Stimulated activated naive CD8-positive, alpha-beta T cell treated with anti-CD3 and anti-CD28 coated beads, Interleukin-15, amount 100 ng/mL, for 72 hours (primary cell): ENCODE data around the gene PLXND1.
A peak's percentile ranks its signal among the peaks of the same experiment; 100 is the strongest.
"Not testable (repeated sequence)": the region's sequence is repeated elsewhere in the genome, so short reads cannot be mapped to it uniquely, and the experiment has no call there.

Source experiments
- ATAC-seq: fragments of 150-1000 bp; cut with Tn5 transposase; 2 replicates; pipeline ENCODE4 v1.10.0; 2021; ENCODE audit warnings: mild to moderate bottlenecking, moderate library complexity
- DNase-seq, 2 donors: peaks; one replicate each; pipeline ENCODE4 v3.0.0; 2021 to 2022
- H3K27ac Mint-ChIP-seq, 2 donors: one replicate each; pipeline ENCODE4 v1.8.0; 2022; ENCODE audit warnings: mild to moderate bottlenecking in 2 of 2, mixed read lengths in 2 of 2, moderate library complexity in 2 of 2
- H3K27me3 Mint-ChIP-seq: one replicate; pipeline ENCODE4 v1.8.0; 2022; ENCODE audit warnings: mixed read lengths
- H3K4me1 Mint-ChIP-seq: one replicate; pipeline ENCODE4 v1.8.0; 2022; ENCODE audit warnings: mild to moderate bottlenecking, mixed read lengths
- H3K4me3 Mint-ChIP-seq, 2 donors: one replicate each; pipeline ENCODE4 v1.8.0; 2022; ENCODE audit warnings: mild to moderate bottlenecking in 2 of 2, mixed read lengths in 2 of 2, moderate library complexity in 1 of 2
- H3K9me3 Mint-ChIP-seq, 2 donors: one replicate each; pipeline ENCODE4 v1.8.0; 2022; ENCODE audit warnings: mixed read lengths in 2 of 2

The PLXND1 gene

DNA sequence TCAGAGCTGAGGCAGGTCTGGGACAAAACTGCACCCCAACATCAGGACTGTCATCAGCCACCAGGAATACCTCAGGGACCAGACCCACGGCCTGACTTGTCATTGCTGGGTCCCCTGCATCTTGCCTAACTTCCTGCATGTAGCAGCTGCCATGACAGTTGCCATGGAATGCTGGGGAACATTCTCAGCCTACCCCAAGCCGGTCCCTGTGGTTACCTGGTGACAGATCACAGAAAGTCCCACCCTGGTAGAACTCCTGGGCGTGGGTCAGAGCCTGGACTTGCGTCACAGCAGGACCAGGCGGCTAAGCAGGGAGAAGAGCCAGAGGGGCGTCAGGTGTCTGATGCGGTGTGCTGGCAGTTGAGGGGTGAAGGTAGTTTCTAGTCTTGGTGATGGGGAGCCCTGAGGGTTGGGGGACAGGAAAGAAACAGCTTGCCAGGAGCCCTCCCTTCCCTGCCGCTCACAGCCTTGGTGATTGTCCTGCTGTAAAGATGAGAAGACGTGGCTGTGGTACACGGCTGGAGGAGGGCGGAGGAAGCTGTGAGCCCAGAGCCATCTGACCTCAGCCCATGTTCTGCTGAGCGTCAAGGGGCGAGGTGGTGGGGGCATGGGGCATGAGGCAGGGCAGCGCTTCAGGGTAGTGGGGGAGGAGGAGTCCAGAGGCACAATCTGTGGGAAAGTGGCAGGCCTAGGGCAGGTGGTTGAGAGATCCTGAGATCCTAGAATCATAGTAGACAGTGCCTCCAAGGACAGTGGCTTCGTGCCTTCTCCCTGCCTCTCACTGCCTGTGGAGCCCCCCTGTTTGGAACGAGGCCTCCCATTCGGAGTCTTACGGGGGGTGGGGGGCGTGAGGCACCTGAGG lies 58.1 kb downstream of the PLXND1 start:
- H3K9me3 Mint-ChIP-seq: no peaks in the 10 kb centered on the region
- ATAC-seq: no peak
- peaks cover 10% of the 10 kb centered on the region for H3K27me3 Mint-ChIP-seq
- peaks cover 5% of the 10 kb centered on the region for H3K4me1 Mint-ChIP-seq
- no peak for DNase-seq
- H3K4me3 Mint-ChIP-seq: no peak overlapping the region
- H3K27ac Mint-ChIP-seq: no peak overlapping the region

DNA sequence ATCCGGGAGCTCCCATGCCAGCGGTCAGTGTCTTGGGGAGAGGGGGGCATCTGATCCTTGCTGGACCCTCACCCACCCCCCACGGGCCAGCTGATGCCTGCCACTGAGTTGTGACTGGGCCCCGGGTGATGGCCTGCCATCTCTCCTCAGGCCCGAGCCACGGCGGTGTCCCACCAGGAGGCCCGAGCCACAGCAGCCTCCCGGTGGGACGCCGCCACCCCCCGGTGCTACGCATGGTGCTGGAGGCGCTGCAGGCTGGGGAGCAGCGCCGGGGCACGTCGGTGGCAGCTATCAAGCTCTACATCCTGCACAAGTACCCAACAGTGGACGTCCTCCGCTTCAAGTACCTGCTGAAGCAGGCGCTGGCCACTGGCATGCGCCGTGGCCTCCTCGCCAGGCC lies 59.2 kb downstream of the PLXND1 start:
- ATAC-seq (peak; percentile 24), DNase-seq (no peak)
- no peaks in the 10 kb centered on the region for H3K4me1 Mint-ChIP-seq
- H3K27me3 Mint-ChIP-seq: no peaks in the 10 kb centered on the region
- no peaks in the 10 kb centered on the region for H3K9me3 Mint-ChIP-seq
- H3K27ac Mint-ChIP-seq: no peak overlapping the region
- H3K4me3 Mint-ChIP-seq: no peak overlapping the region

DNA sequence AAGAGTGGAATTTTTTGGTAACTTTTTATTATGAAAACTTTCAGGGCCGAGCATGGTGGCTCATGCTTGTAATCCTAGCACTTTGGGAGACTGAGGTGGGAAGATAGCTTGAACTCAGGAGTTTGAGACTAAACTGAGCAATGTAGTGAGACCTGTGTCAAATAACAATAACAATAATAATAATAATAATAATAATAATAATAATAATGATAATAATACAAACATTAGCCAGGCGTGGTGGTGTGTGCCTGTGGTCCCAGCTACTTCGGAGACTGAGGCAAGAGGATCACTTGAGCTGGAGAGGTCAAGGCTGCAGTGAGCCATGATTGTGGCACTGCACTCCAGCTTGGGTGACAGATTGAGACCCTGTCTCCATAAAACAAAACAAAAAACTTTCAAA lies 60.5 kb downstream of the PLXND1 start:
- H3K27me3 Mint-ChIP-seq, H3K4me1 Mint-ChIP-seq, ATAC-seq, H3K4me3 Mint-ChIP-seq, DNase-seq, H3K27ac Mint-ChIP-seq, H3K9me3 Mint-ChIP-seq: not testable (repeated sequence)

DNA sequence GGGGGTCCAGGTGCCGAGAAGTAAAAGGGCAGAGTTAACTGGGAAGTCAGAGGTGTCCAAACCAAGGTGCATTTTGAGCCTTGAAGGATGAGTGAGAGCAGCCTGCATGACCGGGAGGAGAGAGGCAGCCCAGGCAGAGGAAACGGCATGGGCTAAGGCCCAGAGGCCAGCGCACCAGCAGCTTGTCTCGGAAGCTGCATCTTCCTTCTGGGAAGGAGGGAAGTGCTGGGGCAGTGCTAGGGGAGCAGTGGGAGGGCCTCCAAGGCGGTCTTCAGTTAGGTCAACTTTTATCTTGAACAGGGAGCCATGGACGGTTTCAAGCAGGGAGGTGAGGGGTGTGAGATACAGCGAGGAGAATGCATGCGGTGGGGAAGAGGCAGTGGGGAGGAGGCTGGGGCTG lies 62.5 kb downstream of the PLXND1 start:
- H3K27ac Mint-ChIP-seq: peak overlapping the region in 1 of 2 donors; percentile 35
- H3K4me3 Mint-ChIP-seq: no peak overlapping the region
- no peaks in the 10 kb centered on the region for H3K9me3 Mint-ChIP-seq
- ATAC-seq: no peak
- H3K4me1 Mint-ChIP-seq: no peaks in the 10 kb centered on the region
- no peaks in the 10 kb centered on the region for H3K27me3 Mint-ChIP-seq
- DNase-seq: no peak

DNA sequence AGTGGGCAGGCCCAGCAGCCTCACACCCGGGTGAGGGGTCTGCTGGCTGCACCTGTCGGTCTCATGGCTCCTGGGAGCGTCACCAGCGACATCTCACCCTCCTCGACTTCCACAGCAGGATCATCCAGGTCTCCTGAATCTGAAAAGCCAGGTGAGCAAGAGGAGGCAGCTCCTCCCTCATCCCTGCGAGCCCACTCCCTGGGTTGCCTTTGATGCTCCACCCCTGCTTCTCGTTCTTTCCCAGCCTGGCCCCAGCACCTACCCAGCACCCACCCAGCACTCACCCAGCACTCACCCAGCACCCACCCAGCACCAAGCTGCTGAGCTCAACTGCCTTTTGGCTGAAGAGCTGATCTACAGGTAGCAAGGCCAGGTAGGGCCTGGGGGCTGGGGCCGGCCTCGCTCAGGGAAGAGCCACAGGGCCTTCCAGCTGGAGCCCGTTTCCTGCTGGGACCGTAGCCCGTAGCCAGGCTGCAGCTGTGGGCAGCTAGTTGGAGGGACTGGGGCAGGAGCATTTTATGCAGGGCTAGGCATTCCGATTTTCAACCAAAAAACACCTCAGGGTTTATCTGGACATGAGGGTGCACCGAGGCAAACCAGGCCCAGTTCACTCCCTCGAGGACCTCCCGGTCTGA lies 63.2 kb downstream of the PLXND1 start, which contains the start of gene H1-8:
TSS of gene H1-8 (plus strand) at position 20 of the 635 bp plus-strand sequence. CDS start at position 64, 44 bp downstream.
- Mint-ChIP-seq H3K27ac (peak within 1 kb of the TSS in 1 of 2 donors; percentile 35), H3K4me3 (no peak within 1 kb of the TSS), H3K4me1 (no peaks in the 10 kb centered on the region), H3K9me3 (no peaks in the 10 kb centered on the region), H3K27me3 (no peaks in the 10 kb centered on the region)
- no peak for ATAC-seq
- no peak for DNase-seq

DNA sequence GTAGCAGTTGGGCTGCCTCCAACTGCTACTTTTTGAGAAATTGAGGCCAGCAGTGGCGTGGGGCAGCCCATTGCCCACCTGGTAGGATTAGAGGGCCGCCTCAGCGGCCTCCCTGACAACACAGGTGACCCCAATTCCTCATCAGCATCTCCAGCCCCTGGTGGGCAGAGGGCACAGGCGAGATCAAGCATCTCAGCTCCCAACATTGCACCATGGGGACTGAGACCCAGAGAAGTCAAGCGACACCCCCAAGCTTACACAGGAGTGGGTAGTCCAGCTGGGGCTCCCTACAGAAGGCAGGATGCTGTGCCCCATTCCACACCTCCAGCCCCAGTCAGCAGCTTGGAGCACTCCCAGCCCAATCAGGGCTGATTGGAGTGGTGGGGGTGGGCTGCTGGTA lies 63.7 kb downstream of the PLXND1 start:
- no peak for ATAC-seq
- Mint-ChIP-seq H3K9me3 (no peaks in the 10 kb centered on the region), H3K27ac (no peak overlapping the region), H3K4me1 (no peaks in the 10 kb centered on the region), H3K4me3 (no peak overlapping the region), H3K27me3 (no peaks in the 10 kb centered on the region)
- DNase-seq: no peak

DNA sequence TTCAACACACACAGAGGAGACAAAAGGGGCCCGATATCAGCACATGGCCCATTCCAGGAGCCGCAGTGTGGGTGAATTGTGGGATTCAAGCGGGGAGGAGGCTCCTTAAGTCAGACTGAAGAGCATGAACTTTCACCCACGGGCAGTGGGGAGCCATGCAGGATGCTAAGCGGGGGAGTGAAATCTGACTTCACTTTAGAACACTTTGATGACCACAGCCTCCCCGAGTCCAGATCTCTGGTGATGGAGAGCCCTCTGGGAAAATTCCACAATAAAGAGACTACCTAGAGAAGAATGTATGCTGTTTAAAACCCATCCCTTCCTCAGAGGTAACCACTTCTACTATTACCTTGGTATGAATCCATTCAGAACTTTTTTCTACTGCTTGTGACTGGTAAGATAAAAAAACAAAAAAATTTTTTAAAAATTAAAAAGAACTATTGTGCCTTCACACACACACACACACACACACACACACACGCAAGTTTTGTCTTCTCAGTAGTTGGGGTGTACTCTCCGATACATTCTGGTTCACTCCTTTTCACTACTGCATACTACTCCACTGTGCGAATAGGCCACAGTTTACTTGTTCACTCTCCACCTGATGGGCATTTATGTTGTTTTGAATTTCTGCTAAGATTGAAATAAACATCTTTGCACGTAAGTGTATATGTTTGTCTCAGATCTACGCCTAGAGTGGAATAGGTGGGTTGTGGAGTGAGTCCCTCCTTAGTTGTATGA lies 65.5 kb downstream of the PLXND1 start:
- DNase-seq (no peak), ATAC-seq (no peak)
- H3K4me3 Mint-ChIP-seq: no peak overlapping the region
- no peaks in the 10 kb centered on the region for H3K4me1 Mint-ChIP-seq
- H3K9me3 Mint-ChIP-seq: no peaks in the 10 kb centered on the region
- no peak overlapping the region for H3K27ac Mint-ChIP-seq
- H3K27me3 Mint-ChIP-seq: no peaks in the 10 kb centered on the region

DNA sequence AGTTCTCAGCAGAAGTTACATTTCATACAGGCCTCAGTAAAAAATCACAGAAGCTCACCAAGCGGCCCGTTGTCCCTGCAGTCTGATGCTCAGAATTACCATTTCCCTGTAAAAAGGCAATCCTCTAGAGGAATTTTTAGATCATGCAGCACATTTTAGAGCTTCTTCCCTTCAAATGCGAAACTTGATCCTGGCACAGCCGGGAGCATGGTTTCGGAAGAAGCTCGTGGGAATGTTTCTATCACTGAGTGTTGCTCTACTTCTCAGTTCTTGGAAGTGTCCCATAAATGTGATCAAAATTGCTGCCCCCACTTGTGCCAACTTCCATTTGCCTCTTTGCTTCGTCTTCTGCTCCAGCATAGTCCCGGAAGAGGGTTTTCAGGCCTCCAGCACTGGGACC lies 67.3 kb downstream of the PLXND1 start:
- no peak overlapping the region for H3K27ac Mint-ChIP-seq
- ATAC-seq (no peak), DNase-seq (no peak)
- no peak overlapping the region for H3K4me3 Mint-ChIP-seq
- H3K9me3 Mint-ChIP-seq: no peaks in the 10 kb centered on the region
- no peaks in the 10 kb centered on the region for H3K27me3 Mint-ChIP-seq
- H3K4me1 Mint-ChIP-seq: peaks cover 5% of the 10 kb centered on the region

DNA sequence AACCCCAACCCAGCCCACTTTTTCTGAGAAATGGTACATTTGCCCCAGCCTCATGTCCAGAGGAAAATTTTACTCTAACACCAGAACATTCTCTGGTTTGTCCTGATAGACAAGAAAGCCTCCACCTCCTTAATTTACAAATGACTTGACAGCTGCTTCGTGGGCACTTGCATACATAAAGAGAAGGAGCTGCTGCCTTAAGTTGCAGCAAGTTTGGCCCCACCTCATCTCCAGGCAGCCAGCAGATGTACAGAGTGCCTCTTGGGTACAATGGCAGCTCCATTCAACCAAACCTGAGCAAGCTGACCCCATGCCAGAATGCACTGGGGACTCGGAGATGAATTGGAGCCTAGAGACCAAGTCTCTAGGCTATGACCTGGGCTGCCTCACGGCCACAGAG lies 69.7 kb downstream of the PLXND1 start:
- Mint-ChIP-seq H3K27me3 (no peaks in the 10 kb centered on the region), H3K4me3 (no peak overlapping the region), H3K9me3 (no peaks in the 10 kb centered on the region), H3K4me1 (peaks cover 5% of the 10 kb centered on the region), H3K27ac (no peak overlapping the region)
- no peak for DNase-seq
- no peak for ATAC-seq

DNA sequence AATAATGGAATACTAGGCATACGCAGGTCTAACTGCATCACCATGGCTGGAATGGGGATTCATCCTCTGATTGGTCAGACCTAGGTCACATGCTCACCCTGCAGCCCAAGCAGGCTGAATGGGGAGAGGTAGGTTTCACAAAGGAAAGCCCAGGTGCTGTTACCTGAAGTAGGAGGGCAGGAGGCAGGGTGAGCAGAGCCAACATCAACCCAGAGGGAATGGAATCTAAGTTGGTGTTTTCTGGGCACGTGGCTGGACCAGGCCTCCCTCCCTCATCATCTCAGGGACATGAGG lies 70.2 kb downstream of the PLXND1 start:
- no peak overlapping the region for H3K27ac Mint-ChIP-seq
- ATAC-seq (no peak), DNase-seq (no peak)
- no peaks in the 10 kb centered on the region for H3K9me3 Mint-ChIP-seq
- no peak overlapping the region for H3K4me3 Mint-ChIP-seq
- H3K4me1 Mint-ChIP-seq: peaks cover 5% of the 10 kb centered on the region
- no peaks in the 10 kb centered on the region for H3K27me3 Mint-ChIP-seq

DNA sequence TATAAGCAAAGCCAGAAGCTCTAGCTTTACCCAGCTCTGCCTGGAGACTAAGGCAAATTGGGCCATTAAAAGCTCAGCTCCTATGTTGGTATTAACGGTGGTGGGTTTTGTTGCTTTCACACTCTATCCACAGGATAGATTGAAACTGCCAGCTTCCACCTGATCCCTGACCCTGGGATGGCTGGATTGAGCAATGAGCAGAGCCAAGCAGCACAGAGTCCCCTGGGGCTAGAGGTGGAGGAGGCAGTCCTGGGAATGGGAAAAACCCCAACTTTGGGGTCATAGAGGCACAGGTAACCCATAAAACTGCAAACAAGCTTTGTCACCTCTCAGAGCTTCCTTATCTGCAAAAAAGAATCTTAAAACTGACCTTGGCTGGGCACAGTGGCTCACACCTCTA lies 71.4 kb downstream of the PLXND1 start:
- Mint-ChIP-seq H3K9me3 (no peaks in the 10 kb centered on the region), H3K27me3 (no peaks in the 10 kb centered on the region), H3K4me1 (peaks cover 5% of the 10 kb centered on the region), H3K4me3 (no peak overlapping the region), H3K27ac (no peak overlapping the region)
- DNase-seq: no peak
- no peak for ATAC-seq

DNA sequence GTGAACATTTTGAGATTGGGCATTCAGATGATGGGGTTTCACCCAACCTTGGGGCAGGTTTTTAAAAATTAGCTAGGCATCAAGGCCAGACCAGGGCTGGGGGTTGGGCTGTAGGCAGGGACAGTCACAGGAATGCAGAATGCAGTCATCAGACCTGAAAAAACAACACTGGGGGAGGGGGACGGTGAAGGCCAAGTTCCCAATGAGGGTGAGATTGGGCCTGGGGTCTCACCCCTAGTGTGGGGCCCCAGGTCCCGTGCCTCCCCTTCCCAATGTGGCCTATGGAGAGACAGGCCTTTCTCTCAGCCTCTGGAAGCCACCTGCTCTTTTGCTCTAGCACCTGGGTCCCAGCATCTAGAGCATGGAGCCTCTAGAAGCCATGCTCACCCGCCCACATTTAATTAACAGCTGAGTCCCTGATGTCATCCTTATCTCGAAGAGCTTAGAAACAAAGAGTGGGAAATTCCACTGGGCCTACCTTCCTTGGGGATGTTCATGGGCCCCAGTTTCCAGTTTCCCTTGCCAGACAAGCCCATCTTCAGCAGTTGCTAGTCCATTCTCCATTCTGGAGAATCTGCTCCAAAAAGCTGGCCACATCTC lies 71.9 kb downstream of the PLXND1 start:
- Mint-ChIP-seq H3K4me1 (peaks cover 5% of the 10 kb centered on the region), H3K4me3 (no peak overlapping the region), H3K9me3 (no peaks in the 10 kb centered on the region), H3K27me3 (no peaks in the 10 kb centered on the region), H3K27ac (no peak overlapping the region)
- no peak for ATAC-seq
- DNase-seq: no peak

DNA sequence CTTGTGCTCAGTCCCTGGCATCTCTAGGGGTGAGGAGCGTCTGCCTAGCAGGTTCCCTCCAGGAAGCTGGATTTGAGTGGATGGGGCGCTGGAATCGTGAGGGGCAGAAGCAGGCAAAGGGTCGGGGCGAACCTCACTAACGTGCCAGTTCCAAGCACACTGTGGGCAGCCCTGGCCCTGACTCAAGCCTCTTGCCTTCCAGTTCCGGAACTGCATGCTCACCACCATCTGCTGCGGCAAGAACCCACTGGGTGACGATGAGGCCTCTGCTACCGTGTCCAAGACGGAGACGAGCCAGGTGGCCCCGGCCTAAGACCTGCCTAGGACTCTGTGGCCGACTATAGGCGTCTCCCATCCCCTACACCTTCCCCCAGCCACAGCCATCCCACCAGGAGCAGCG lies 73.1 kb downstream of the PLXND1 start:
- ATAC-seq (no peak), DNase-seq (no peak)
- no peaks in the 10 kb centered on the region for H3K27me3 Mint-ChIP-seq
- no peak overlapping the region for H3K27ac Mint-ChIP-seq
- no peaks in the 10 kb centered on the region for H3K9me3 Mint-ChIP-seq
- peaks cover 5% of the 10 kb centered on the region for H3K4me1 Mint-ChIP-seq
- no peak overlapping the region for H3K4me3 Mint-ChIP-seq

DNA sequence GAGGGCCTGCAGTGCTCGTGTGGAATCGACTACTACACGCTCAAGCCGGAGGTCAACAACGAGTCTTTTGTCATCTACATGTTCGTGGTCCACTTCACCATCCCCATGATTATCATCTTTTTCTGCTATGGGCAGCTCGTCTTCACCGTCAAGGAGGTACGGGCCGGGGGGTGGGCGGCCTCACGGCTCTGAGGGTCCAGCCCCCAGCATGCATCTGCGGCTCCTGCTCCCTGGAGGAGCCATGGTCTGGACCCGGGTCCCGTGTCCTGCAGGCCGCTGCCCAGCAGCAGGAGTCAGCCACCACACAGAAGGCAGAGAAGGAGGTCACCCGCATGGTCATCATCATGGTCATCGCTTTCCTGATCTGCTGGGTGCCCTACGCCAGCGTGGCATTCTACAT lies 74.2 kb downstream of the PLXND1 start:
- H3K4me3 Mint-ChIP-seq: no peak overlapping the region
- no peak for ATAC-seq
- no peaks in the 10 kb centered on the region for H3K9me3 Mint-ChIP-seq
- H3K27me3 Mint-ChIP-seq: no peaks in the 10 kb centered on the region
- peaks cover 5% of the 10 kb centered on the region for H3K4me1 Mint-ChIP-seq
- no peak for DNase-seq
- no peak overlapping the region for H3K27ac Mint-ChIP-seq

DNA sequence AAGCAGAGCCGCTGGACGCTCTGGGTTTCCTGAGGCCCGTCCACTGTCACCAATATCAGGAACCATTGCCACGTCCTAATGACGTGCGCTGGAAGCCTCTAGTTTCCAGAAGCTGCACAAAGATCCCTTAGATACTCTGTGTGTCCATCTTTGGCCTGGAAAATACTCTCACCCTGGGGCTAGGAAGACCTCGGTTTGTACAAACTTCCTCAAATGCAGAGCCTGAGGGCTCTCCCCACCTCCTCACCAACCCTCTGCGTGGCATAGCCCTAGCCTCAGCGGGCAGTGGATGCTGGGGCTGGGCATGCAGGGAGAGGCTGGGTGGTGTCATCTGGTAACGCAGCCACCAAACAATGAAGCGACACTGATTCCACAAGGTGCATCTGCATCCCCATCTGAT lies 74.8 kb downstream of the PLXND1 start:
- Mint-ChIP-seq H3K27ac (no peak overlapping the region), H3K9me3 (no peaks in the 10 kb centered on the region), H3K4me1 (peaks cover 5% of the 10 kb centered on the region), H3K4me3 (no peak overlapping the region), H3K27me3 (no peaks in the 10 kb centered on the region)
- DNase-seq: no peak
- ATAC-seq: no peak

DNA sequence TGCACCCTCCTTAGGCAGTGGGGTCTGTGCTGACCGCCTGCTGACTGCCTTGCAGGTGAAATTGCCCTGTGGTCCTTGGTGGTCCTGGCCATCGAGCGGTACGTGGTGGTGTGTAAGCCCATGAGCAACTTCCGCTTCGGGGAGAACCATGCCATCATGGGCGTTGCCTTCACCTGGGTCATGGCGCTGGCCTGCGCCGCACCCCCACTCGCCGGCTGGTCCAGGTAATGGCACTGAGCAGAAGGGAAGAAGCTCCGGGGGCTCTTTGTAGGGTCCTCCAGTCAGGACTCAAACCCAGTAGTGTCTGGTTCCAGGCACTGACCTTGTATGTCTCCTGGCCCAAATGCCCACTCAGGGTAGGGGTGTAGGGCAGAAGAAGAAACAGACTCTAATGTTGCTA lies 75.7 kb downstream of the PLXND1 start:
- Mint-ChIP-seq H3K27me3 (no peaks in the 10 kb centered on the region), H3K9me3 (no peaks in the 10 kb centered on the region), H3K27ac (peak overlapping the region in 1 of 2 donors; percentile 90), H3K4me1 (peaks cover 5% of the 10 kb centered on the region), H3K4me3 (no peak overlapping the region)
- DNase-seq: no peak
- no peak for ATAC-seq
